GM12878 (cell line): ENCODE results near the gene FBXW7. TPM values are rescaled to one million over a fixed set of nuclear protein-coding genes. Genes with fewer than 3 reads are reported as not detected.

ENCODE experiments used
- ATAC-seq: fragments of 200-7000 bp; cut with Tn5 transposase; 3 replicates; pipeline ENCODE4 v1.9.1; 2020; ENCODE audit warnings: mild to moderate bottlenecking, moderate library complexity
- BruUV-seq: library from RNA; stranded (reverse); fragments of 400-500 nt; replicated peaks from 2 replicates; lab custom pipeline; 2021; lab: Mats Ljungman, UMichigan
- CTCF ChIA-PET: fragments of 300-600 bp; sonication (Branson Sonifier 250); formaldehyde crosslinking; extraction: SDS; loops from one replicate; lab custom pipeline; 2021; ENCODE audit warnings: inconsistent platforms; lab: Yijun Ruan, JAX
- POLR2A ChIA-PET: fragments of 350-600 bp; formaldehyde crosslinking; extraction: SDS; loops from one replicate; lab custom pipeline; 2021; ENCODE audit warnings: inconsistent platforms; lab: Charles Lee
- RAD21 ChIA-PET: fragments of 300-600 bp; sonication (Branson Sonifier 250); formaldehyde crosslinking; loops from one replicate; lab custom pipeline; 2023; ENCODE audit warnings: antibody characterized with exemption; ENCODE audit not compliant: unreplicated experiment; lab: Charles Lee
- SMC1A ChIA-PET: fragments of 300-600 bp; sonication (Branson Sonifier 250); formaldehyde crosslinking; loops from one replicate; lab custom pipeline; 2023; ENCODE audit not compliant: unreplicated experiment, uncharacterized antibody; lab: Charles Lee
- DNase-seq: peaks from one replicate; pipeline ENCODE4 v3.0.0-alpha.2; 2011; ENCODE audit warnings: low read depth, low spot score
- FAIRE-seq: peaks from 3 replicates; lab custom pipeline; 2011; peaks lifted over from hg19 to GRCh38; lab: Jason Lieb, UNC
- H2AFZ ChIP-seq: 2 replicates; pipeline ENCODE4 v1.6.0; 2011; ENCODE audit warnings: low read depth, low read length, control low read depth; ENCODE audit not compliant: control insufficient read depth
- H3K27ac ChIP-seq: 2 replicates; pipeline ENCODE4 v1.5.1; 2011; ENCODE audit warnings: control low read depth; ENCODE audit not compliant: control insufficient read depth, insufficient read depth
- H3K27me3 ChIP-seq, 2 experiments: replicated peaks in 1 of 2; 2 replicates each; pipeline versions ENCODE4 v1.6.0 to v1.6.1; 2011; ENCODE audit warnings: low read length in 1 of 2; ENCODE audit not compliant: control insufficient read depth in 2 of 2, insufficient read depth in 2 of 2
- H3K36me3 ChIP-seq, 2 experiments: 2 replicates each; pipeline ENCODE4 v1.5.1; 2011; ENCODE audit warnings: low read length in 1 of 2; ENCODE audit not compliant: control insufficient read depth in 2 of 2, insufficient read depth in 2 of 2
- H3K4me1 ChIP-seq: 2 replicates; pipeline ENCODE4 v1.6.1; 2011; ENCODE audit warnings: mild to moderate bottlenecking, low read length, moderate library complexity, mixed read lengths; ENCODE audit not compliant: control insufficient read depth, insufficient read depth
- H3K4me2 ChIP-seq: 2 replicates; pipeline ENCODE4 v1.6.0; 2011; ENCODE audit warnings: control low read depth; ENCODE audit not compliant: control insufficient read depth, insufficient read depth
- H3K4me3 ChIP-seq: fragments of 200-600 bp; sonication (generic); 2 replicates; pipeline ENCODE4 v1.5.1; 2016
- H3K79me2 ChIP-seq: 2 replicates; pipeline ENCODE4 v1.6.0; 2011; ENCODE audit warnings: low read length; ENCODE audit not compliant: control insufficient read depth, insufficient read depth
- H3K9ac ChIP-seq: 2 replicates; pipeline ENCODE4 v1.8.0; 2011; ENCODE audit warnings: low read length, control low read depth, mixed read lengths; ENCODE audit not compliant: control insufficient read depth, insufficient read depth
- H3K9me3 ChIP-seq: replicated peaks from 3 replicates; pipeline ENCODE4 v1.5.1; 2011; ENCODE audit warnings: mild to moderate bottlenecking, low read length; ENCODE audit not compliant: control insufficient read depth, insufficient read depth
- H4K20me1 ChIP-seq: 2 replicates; pipeline ENCODE4 v1.6.0; 2011; ENCODE audit not compliant: control insufficient read depth, insufficient read depth
- ATF7 ChIP-seq: fragments of 450-650 bp; IDR thresholded peaks from 2 replicates; pipeline ENCODE4 v1.6.1; 2016; ENCODE audit warnings: low read depth, mild to moderate bottlenecking
- ELK1 ChIP-seq: IDR thresholded peaks from 2 replicates; pipeline ENCODE4 v1.6.1; 2012; ENCODE audit warnings: low read depth, low read length, improper control_type of control experiment
- FOXM1 ChIP-seq: IDR thresholded peaks from 2 replicates; pipeline ENCODE4 v1.6.1; 2012; ENCODE audit warnings: low read depth, mild to moderate bottlenecking, inconsistent platforms, low read length, moderate library complexity
- JUNB ChIP-seq: IDR thresholded peaks from 2 replicates; pipeline ENCODE4 v1.6.1; 2016; ENCODE audit warnings: antibody characterized with exemption, mild to moderate bottlenecking
- MEF2A ChIP-seq: IDR thresholded peaks from 2 replicates; pipeline ENCODE4 v1.6.1; 2011; ENCODE audit warnings: low read depth, mild to moderate bottlenecking, low read length, moderate library complexity; ENCODE audit not compliant: insufficient read depth
- PAX5 ChIP-seq: IDR thresholded peaks from 2 replicates; pipeline ENCODE4 v1.6.1; 2011; ENCODE audit warnings: low read depth, low read length, borderline replicate concordance
- PBX3 ChIP-seq: IDR thresholded peaks from 2 replicates; pipeline ENCODE4 v1.6.1; 2011; ENCODE audit warnings: mild to moderate bottlenecking, low read depth, low read length, moderate library complexity; ENCODE audit not compliant: insufficient replicate concordance
- RELB ChIP-seq: fragments of 450-650 bp; IDR thresholded peaks from 2 replicates; pipeline ENCODE4 v1.6.1; 2017; ENCODE audit warnings: low read depth, mild to moderate bottlenecking, moderate library complexity
- RUNX3 ChIP-seq: IDR thresholded peaks from 2 replicates; pipeline ENCODE4 v1.6.1; 2012; ENCODE audit warnings: low read length, inconsistent platforms
- SMC3 ChIP-seq: IDR thresholded peaks from 2 replicates; pipeline ENCODE4 v1.6.1; 2011; ENCODE audit warnings: low read length, improper control_type of control experiment, borderline replicate concordance
- SUPT20H ChIP-seq: IDR thresholded peaks from 2 replicates; pipeline ENCODE4 v1.6.1; 2011; ENCODE audit warnings: low read depth, mild to moderate bottlenecking, low read length, moderate library complexity, borderline replicate concordance; ENCODE audit not compliant: control insufficient read depth
- TCF3 ChIP-seq: IDR thresholded peaks from 2 replicates; pipeline ENCODE4 v1.6.1; 2012; ENCODE audit warnings: low read depth, mild to moderate bottlenecking, low read length, borderline replicate concordance; ENCODE audit not compliant: insufficient read depth
- ZNF24 ChIP-seq: fragments of 450-650 bp; IDR thresholded peaks from 2 replicates; pipeline ENCODE4 v1.6.1; 2017; ENCODE audit warnings: antibody characterized with exemption, mild to moderate bottlenecking
- WGBS: methylation state at CpG from one replicate; pipeline ENCODE4 v1.1.6; 2016; ENCODE audit warnings: low lambda C conversion rate; ENCODE audit not compliant: insufficient replicate concordance, insufficient coverage; ENCODE audit errors: missing lambda C conversion rate; 5-methylcytosine and 5-hydroxymethylcytosine counted together
- in situ Hi-C: fragments of 300-500 bp; cut with MboI; formaldehyde crosslinking; loops from 9 replicates; pipeline ENCODE4 v1.14.3; 2018; ENCODE audit warnings: mixed read lengths
- intact Hi-C: fragments of 100-400 bp; cut with micrococcal nuclease; formaldehyde crosslinking; loops from one replicate; pipeline ENCODE4 v1.14.2; 2022; ENCODE audit not compliant: unreplicated experiment
- polyA plus RNA-seq, 11 experiments: library from polyadenylated mRNA; depleted of rRNA in 4 of 11; unstranded in 6 of 11; stranded (reverse) in 5 of 11; fragments of >200 nt; fragmentation: Nextera tagmentation in 4 of 11; fragmentation: Illumina TruSeq in 1 of 11; extraction: Ambion mirVana in 4 of 11; extraction: Trizol in 1 of 11; gene quantifications; 1 replicate in 1 of 11; 2 replicates in 10 of 11; pipeline versions ENCODE4 v1.2.1 to v1.2.3, GENCODE V29; 2011 to 2016; ENCODE audit warnings: inconsistent platforms in 2 of 11, missing spikeins in 2 of 11, low read depth in 1 of 11
- total RNA-seq, 4 experiments: library from RNA; depleted of rRNA in 3 of 4; stranded (reverse); fragments of >200 nt in 3 of 4; fragmentation: Illumina TruSeq in 1 of 4; extraction: Trizol in 1 of 4; gene quantifications; 2 replicates each; pipeline versions ENCODE4 v1.2.1 to v1.2.3, GENCODE V29; 2013 to 2021
- TF ChIP-seq, protein P1 (sequence below): IDR thresholded peaks from 2 replicates; pipeline ENCODE4 v1.6.1; 2012; ENCODE audit warnings: low read length, inconsistent platforms

FBXW7 gene
- total and polyA plus RNA-seq, 10 of the 15 experiments (the other 5 are each of a cell fraction or from before 2014, with no cell fraction given): 35.8 to 118 (median 47.2) TPM

- TF ChIP-seq RELB (0 out of 2 replicates have a peak, but pooled peaks have one; percentile 11), TCF3 (0 out of 2 replicates have a peak, but pooled peaks have one; percentile 72), PAX5 (peak; percentile 33; the same call in 1 of the 2 replicates), RUNX3 (peak; percentile 75)
These were observed 73.8 kb downstream of the FBXW7 start (continued) for GRCh38 chr4:152462047-152462446.

DNA sequence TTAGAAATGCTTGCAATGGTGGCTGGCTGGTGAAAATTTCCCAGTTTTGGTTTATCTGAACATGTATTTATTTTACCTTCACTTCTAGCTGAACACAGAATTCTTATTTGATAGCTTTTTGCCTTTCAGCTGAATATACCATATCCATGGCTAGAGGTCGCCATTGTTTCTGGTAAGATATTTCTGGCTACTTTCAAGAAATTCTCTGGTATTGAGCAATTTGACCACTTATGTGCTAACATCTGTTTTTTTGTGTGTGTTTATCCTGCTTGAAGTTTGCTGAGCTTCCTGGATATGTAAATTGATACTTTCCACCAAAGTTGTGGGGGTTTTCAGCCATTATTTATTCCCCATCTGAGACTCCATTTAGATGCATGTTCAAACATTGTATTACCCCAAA lies 75.4 kb downstream of the FBXW7 start:
- Histone ChIP-seq H4K20me1 (no peaks in the 10 kb centered on the region), H3K27me3 (no peaks in the 10 kb centered on the region), H3K27ac (peak overlapping the region; percentile 73), H3K9me3 (no peaks in the 10 kb centered on the region), H3K4me1 (peaks cover 54% of the 10 kb centered on the region), H3K9ac (no peak overlapping the region), H3K79me2 (peaks cover 78% of the 10 kb centered on the region), H3K4me2 (peak overlapping the region; percentile 50; the same call in 1 of the 2 replicates), H3K36me3 (no peaks in the 10 kb centered on the region), H2AFZ (no peak overlapping the region), H3K4me3 (no peak overlapping the region)
- FAIRE-seq (no peak), DNase-seq (peak; percentile 43), ATAC-seq (peak; percentile 32)
- in situ Hi-C loops: no loop called here
- POLR2A ChIA-PET: no interaction called here
- SMC1A ChIA-PET: interaction anchor here (0.6 to 9.2 kb wide), 25 partner anchors 11 to 278 kb away, joined by 3 to 227 read pairs (median 4); no protein-coding TSS in a partner anchor
- WGBS: 26% methylated on average over 1 of the region's 1 CpG
- RAD21 ChIA-PET: interaction anchor here (0.6 to 5.5 kb wide), 18 partner anchors 10 to 274 kb away, joined by 3 to 90 read pairs (median 5); partner anchors contain the start of gene FBXW7
- CTCF ChIA-PET: interaction anchor here (0.8 to 7.7 kb wide), 24 partner anchors 10 to 325 kb away, joined by 3 to 186 read pairs (median 5); no protein-coding TSS in a partner anchor
- intact Hi-C loops: loop anchor here (5.0 kb wide), 1 partner anchor 92 kb away; no protein-coding TSS in a partner anchor
- BruUV-seq: no TSS peak
- TF ChIP-seq FOXM1: no peak; the same call in 1 of the 2 replicates
- TF ChIP-seq, protein P1, sequence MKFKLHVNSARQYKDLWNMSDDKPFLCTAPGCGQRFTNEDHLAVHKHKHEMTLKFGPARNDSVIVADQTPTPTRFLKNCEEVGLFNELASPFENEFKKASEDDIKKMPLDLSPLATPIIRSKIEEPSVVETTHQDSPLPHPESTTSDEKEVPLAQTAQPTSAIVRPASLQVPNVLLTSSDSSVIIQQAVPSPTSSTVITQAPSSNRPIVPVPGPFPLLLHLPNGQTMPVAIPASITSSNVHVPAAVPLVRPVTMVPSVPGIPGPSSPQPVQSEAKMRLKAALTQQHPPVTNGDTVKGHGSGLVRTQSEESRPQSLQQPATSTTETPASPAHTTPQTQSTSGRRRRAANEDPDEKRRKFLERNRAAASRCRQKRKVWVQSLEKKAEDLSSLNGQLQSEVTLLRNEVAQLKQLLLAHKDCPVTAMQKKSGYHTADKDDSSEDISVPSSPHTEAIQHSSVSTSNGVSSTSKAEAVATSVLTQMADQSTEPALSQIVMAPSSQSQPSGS: peak; percentile 24; the same call in 1 of the 2 replicates
- TF ChIP-seq ZNF24: no peak
- no peak for TF ChIP-seq SUPT20H
- TF ChIP-seq SMC3: peak; percentile 43; the same call in 1 of the 2 replicates
- no peak for TF ChIP-seq ELK1
- TF ChIP-seq PBX3: no peak
- TF ChIP-seq JUNB: 0 out of 2 replicates have a peak, but pooled peaks have one; percentile 17
- 0 out of 2 replicates have a peak, but pooled peaks have one; percentile 37 for TF ChIP-seq MEF2A
- TF ChIP-seq ATF7: no peak
